Calu3 (cell line): ENCODE measurements around the gene ITGA6. TPM values are rescaled to one million over a fixed set of nuclear protein-coding genes. Genes with fewer than 3 reads are reported as not detected.
"Not testable (repeated sequence)": the region's sequence is repeated elsewhere in the genome, so short reads cannot be mapped to it uniquely, and the experiment has no call there.

Source experiments
- BruUV-seq: library from RNA; stranded (reverse); fragments of 400-500 nt; replicated peaks from 2 replicates; lab custom pipeline; 2021; lab: Mats Ljungman, UMichigan
- CTCF ChIA-PET: fragments of 300-600 bp; sonication (Branson Sonifier 250); formaldehyde crosslinking; loops from one replicate; lab custom pipeline; 2022; ENCODE audit warnings: antibody characterized with exemption; lab: Charles Lee
- DNase-seq: peaks from one replicate; pipeline ENCODE4 v3.0.0; 2022
- H3K27ac Mint-ChIP-seq: one replicate; pipeline ENCODE4 v1.8.0; 2022; ENCODE audit warnings: mixed read lengths; ENCODE audit not compliant: unreplicated experiment
- H3K27me3 Mint-ChIP-seq: one replicate; pipeline ENCODE4 v1.8.0; 2022; ENCODE audit warnings: mixed read lengths; ENCODE audit not compliant: unreplicated experiment
- H3K36me3 Mint-ChIP-seq: one replicate; pipeline ENCODE4 v1.8.0; 2022; ENCODE audit warnings: mild to moderate bottlenecking, moderate library complexity, mixed read lengths; ENCODE audit not compliant: insufficient read depth, unreplicated experiment
- H3K4me1 Mint-ChIP-seq: one replicate; pipeline ENCODE4 v1.8.0; 2022; ENCODE audit warnings: mild to moderate bottlenecking, low read depth, mixed read lengths; ENCODE audit not compliant: unreplicated experiment
- H3K4me3 Mint-ChIP-seq: one replicate; pipeline ENCODE4 v1.8.0; 2022; ENCODE audit warnings: mild to moderate bottlenecking, low read depth, moderate library complexity, mixed read lengths; ENCODE audit not compliant: unreplicated experiment
- H3K9me3 Mint-ChIP-seq: one replicate; pipeline ENCODE4 v1.8.0; 2022; ENCODE audit warnings: low read depth, mixed read lengths; ENCODE audit not compliant: unreplicated experiment
- intact Hi-C: fragments of 100-400 bp; cut with micrococcal nuclease; formaldehyde crosslinking; loops from one replicate; pipeline ENCODE4 v1.10.0; 2022; ENCODE audit not compliant: unreplicated experiment
- total RNA-seq: library from RNA; stranded (reverse); gene quantifications from 2 replicates; pipeline ENCODE4 v1.2.3, GENCODE V29; 2022
- TF ChIP-seq, protein P1 (sequence below): fragments of 200-600 bp; IDR thresholded peaks from one replicate; pipeline ENCODE4 v1.8.0; 2022; ENCODE audit warnings: antibody characterized with exemption; ENCODE audit not compliant: unreplicated experiment

Gene ITGA6
- total RNA-seq, 1 experiment from 2014 or later = 270 TPM

DNA sequence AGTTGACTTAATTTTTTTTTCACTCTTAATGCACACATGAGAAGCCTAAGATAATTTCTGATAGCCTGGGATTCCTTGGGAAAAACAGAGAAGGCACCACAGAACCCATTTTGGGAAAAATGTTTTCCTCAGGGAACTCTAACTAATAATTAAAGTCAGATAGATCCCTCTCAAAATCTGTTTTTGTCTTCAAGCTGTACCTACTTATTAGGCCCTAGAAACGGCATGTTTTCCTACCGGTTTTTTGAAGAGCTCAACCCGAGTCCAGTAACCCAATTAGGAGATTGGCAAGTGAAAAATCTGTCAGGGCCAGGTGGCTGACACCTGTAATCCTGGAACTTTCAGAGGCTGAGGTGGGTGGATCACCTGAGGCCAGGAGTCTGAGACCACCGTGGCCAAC is 112.4 kb downstream of the ITGA6 start:
- CTCF ChIA-PET = no interaction called here
- no peak for DNase-seq
- Mint-ChIP-seq H3K9me3 (no peaks in the 10 kb centered on the region), H3K4me3 (no peak overlapping the region), H3K36me3 (no peaks in the 10 kb centered on the region), H3K27me3 (peaks cover 18% of the 10 kb centered on the region), H3K27ac (no peak overlapping the region), H3K4me1 (no peaks in the 10 kb centered on the region)
- TF ChIP-seq, protein P1, sequence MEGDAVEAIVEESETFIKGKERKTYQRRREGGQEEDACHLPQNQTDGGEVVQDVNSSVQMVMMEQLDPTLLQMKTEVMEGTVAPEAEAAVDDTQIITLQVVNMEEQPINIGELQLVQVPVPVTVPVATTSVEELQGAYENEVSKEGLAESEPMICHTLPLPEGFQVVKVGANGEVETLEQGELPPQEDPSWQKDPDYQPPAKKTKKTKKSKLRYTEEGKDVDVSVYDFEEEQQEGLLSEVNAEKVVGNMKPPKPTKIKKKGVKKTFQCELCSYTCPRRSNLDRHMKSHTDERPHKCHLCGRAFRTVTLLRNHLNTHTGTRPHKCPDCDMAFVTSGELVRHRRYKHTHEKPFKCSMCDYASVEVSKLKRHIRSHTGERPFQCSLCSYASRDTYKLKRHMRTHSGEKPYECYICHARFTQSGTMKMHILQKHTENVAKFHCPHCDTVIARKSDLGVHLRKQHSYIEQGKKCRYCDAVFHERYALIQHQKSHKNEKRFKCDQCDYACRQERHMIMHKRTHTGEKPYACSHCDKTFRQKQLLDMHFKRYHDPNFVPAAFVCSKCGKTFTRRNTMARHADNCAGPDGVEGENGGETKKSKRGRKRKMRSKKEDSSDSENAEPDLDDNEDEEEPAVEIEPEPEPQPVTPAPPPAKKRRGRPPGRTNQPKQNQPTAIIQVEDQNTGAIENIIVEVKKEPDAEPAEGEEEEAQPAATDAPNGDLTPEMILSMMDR = no peak
- BruUV-seq = no TSS peak
- intact Hi-C loops = no loop called here

DNA sequence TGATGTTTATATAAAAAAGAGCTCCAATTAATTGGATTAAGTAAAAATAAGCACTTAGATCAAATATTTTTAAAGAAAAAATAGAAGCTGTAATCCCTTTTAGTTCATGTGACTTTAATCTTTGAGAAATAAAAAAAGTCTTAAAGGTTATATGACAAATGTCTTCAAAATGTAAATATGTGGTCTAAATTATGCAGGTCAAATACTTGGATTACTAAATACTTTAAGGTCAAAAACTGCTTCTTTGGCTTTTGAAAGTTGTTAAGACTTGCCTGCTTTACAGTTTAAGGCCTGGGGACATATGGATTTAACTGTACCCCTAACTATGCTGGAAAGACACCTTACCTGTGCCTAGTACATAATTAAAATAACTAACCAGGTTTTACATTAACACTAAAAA is 113.0 kb downstream of the ITGA6 start:
- H3K27ac Mint-ChIP-seq = no peak overlapping the region
- H3K4me3 Mint-ChIP-seq = no peak overlapping the region
- CTCF ChIA-PET = interaction anchor here (0.7 kb wide), 1 partner anchor 98 kb away, joined by 4 read pairs; no protein-coding TSS in a partner anchor
- H3K4me1 Mint-ChIP-seq = no peaks in the 10 kb centered on the region
- intact Hi-C loops = no loop called here
- H3K9me3 Mint-ChIP-seq = no peaks in the 10 kb centered on the region
- no peak for DNase-seq
- H3K36me3 Mint-ChIP-seq = no peaks in the 10 kb centered on the region
- BruUV-seq = no TSS peak
- H3K27me3 Mint-ChIP-seq = peaks cover 18% of the 10 kb centered on the region
- TF ChIP-seq, protein P1 = no peak

DNA sequence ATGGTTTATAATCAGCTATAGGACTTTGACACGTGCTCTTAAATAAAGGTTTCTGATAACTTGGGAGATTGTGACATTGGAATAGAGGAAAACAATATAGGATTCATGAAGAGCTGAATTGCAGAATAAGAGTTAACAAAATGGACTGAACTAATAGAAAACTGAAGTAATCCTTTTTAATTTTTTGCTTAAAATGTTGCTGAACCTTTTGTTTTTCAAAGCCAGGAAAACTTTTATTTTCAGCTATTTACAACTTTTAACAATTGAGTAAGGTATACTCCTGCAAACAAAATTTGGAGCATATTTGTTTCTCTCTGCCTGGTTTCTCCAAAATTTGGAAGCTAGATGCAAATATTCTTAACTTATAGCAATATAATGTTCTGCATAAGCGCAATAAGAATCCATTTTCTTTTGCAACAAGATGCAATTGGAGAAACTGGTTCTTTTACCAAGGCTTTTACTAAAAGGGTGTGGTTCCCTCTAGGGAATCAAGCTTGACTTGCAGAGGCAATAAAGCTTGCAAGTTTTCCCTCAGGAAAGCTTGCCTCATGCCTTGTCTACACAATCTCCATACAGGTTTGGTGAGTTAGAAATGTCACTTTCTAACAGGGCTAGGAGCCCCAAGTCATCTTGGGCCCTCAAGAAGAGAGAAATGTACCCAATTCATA is 118.2 kb downstream of the ITGA6 start:
- no TSS peak for BruUV-seq
- no peak for DNase-seq

DNA sequence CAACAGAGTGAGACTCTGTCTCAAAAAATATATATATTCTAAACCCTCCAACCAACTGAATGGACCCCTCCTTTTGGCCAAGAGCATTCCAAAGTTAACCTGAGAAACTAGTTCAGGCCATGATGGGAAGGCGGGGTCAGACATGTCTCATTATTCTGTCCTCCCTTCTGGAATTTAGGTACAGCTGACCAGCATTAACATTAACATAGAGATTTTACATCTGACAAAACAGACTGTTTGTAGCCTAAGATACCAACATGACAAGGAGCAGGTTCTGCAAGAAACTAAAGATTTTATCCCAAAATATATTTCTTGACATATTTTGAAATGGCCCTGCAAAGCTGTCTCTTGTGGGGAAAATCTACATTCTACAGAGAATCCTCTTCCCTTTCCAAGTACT is 121.7 kb downstream of the ITGA6 start:
- CTCF ChIA-PET = no interaction called here
- no peaks in the 10 kb centered on the region for H3K27me3 Mint-ChIP-seq
- H3K4me1 Mint-ChIP-seq = peaks cover 10% of the 10 kb centered on the region
- H3K4me3 Mint-ChIP-seq = no peak overlapping the region
- no peak for DNase-seq
- intact Hi-C loops = no loop called here
- no peaks in the 10 kb centered on the region for H3K9me3 Mint-ChIP-seq
- H3K36me3 Mint-ChIP-seq = no peaks in the 10 kb centered on the region
- TF ChIP-seq, protein P1 = no peak
- no TSS peak for BruUV-seq
- H3K27ac Mint-ChIP-seq = no peak overlapping the region

More for the DNA sequence above, 118.2 kb downstream of the ITGA6 start:
- H3K4me1 Mint-ChIP-seq = no peaks in the 10 kb centered on the region
- no peaks in the 10 kb centered on the region for H3K36me3 Mint-ChIP-seq
- CTCF ChIA-PET = no interaction called here
- TF ChIP-seq, protein P1 = no peak
- H3K9me3 Mint-ChIP-seq = no peaks in the 10 kb centered on the region
- intact Hi-C loops = no loop called here
- no peak overlapping the region for H3K27ac Mint-ChIP-seq
- H3K27me3 Mint-ChIP-seq = peaks cover 18% of the 10 kb centered on the region
- no peak overlapping the region for H3K4me3 Mint-ChIP-seq

DNA sequence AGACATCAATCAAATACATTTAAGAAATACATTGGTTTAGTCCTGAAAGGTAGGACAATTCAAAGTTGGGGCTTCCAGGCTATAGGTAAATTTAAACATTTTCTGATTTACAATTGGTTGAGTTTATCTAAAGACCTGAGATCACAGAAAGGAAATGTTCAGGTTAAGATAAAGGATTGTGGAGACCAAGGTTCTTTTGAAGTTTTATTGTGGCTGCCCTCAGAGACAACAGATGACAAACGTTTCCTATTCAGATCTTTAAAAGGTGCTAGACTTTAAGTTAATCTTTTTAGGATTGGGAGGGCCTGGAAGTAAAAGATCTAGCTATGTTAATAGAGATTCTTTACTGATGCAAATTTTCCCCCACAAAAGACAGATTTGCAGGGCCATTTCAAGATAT is 122.4 kb downstream of the ITGA6 start:
- H3K27me3 Mint-ChIP-seq, DNase-seq, H3K27ac Mint-ChIP-seq, CTCF ChIA-PET, BruUV-seq, H3K9me3 Mint-ChIP-seq, H3K4me3 Mint-ChIP-seq, intact Hi-C loops, H3K36me3 Mint-ChIP-seq: not testable (repeated sequence)
- H3K4me1 Mint-ChIP-seq = peaks cover 15% of the 10 kb centered on the region
